Right renal cortex interstitium (tissue), 3 donors: ENCODE measurements around the gene RGS12. TPM values are rescaled to one million over a fixed set of nuclear protein-coding genes. Genes with fewer than 3 reads are reported as not detected.

Source experiments
- DNase-seq, 3 donors: peaks; one replicate each; pipeline ENCODE4 v3.0.0-alpha.2; 2013; ENCODE audit warnings: low read depth in 3 of 3, low spot score in 2 of 3
- polyA plus RNA-seq, 3 donors: library from polyadenylated mRNA; unstranded; fragments of 120-200 nt; gene quantifications; one replicate each; pipeline ENCODE4 v1.2.1, GENCODE V29; 2013; ENCODE audit not compliant: insufficient read length in 3 of 3

Gene RGS12
- polyA plus RNA-seq, 3 donors: 33.3 to 36.2 (median 34.5) TPM

DNA sequence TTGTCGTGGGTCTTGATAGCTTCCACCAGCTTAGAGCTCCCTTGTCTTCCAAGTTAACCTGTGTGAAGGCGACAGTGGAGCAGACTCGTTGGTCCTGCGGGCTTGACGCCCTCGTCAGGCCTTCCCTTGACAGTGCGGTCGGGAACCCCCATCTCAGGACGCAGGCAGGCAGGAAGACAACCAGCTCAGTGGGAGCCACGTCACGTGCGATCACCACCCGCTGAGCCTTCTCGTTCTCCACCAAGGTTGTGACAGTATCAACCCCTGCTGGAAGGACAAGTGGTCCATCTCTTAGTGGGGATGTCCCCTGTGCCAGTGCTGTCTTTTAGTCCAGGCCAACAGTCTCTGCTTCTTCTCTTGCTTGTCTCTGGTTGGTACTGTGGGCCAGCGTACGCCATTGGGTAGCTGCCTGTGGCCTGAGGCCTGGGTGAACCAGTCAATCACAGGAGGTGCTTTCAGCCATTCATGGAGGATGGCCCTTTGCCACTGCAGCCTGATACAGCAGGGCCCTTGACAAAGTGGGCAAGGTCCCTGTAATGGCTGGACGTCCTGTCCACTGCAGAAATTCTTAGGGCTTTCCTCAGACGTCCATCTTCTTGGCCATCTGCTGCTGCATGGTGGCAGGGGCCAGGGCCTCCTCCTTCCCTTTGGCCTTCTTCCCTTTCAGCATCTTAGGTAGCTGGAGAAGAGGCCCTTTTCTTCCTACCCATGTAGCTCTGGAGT lies 31.4 kb downstream of the RGS12 start:
- no peak for DNase-seq

DNA sequence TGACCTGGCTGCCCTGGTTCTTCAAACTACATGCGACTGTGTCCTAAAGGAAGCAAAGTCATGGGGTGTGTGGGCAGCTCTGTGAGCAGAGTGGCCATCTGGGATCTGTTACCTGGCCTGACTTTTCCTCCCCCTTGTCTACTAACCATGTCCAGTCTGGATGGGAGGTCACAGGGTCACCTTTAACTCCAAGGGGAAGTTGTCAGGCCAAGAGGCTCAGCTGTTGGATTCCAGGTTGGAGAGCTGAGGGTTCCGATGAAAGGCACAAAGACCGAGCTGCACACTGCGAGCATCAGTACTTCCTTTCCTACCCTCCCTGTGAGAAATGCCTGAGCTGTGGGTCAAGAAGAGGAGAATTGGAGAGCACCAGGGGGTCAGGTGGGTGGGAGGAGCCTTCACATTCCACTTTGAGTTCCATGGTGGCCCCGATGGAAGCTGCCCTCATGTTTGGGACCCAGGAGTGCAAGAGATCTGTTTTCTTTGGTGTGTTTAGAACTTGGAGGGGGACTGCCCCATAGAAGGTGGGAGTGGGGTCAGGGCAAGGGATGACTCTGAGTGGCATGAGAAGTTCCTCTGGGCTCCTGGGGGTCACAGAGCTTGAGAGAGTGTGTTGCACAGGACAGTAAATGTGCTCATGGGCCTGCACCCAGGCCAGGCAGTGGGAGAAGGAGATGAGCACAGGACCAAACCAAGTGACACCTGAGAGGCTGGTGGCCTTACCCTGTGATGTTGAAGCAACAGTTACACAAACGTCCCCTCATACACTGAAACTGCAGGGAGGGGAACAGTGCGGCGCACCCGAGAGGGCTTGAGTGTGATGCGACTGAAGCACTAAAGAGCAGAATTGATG lies 36.2 kb downstream of the RGS12 start:
- DNase-seq: no peak

DNA sequence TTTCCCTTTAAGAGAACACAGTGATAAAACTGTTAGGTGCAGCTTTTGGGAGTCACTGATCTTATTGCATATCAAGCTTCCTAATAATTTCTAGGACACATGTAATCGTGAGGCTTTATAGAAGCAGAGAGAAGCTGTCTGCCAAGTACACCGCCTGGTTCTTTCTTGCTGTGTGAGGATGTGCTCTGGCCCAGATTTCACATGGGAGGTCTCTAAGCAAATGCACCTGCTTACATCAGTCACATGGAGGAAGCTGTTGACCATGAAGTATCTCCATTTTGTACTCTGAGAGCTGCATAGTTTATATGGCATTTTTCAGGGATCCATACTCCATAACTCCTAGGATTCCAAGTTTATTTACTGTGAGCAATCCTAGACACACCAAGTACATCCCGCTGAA lies 37.1 kb downstream of the RGS12 start:
- DNase-seq: no peak

DNA sequence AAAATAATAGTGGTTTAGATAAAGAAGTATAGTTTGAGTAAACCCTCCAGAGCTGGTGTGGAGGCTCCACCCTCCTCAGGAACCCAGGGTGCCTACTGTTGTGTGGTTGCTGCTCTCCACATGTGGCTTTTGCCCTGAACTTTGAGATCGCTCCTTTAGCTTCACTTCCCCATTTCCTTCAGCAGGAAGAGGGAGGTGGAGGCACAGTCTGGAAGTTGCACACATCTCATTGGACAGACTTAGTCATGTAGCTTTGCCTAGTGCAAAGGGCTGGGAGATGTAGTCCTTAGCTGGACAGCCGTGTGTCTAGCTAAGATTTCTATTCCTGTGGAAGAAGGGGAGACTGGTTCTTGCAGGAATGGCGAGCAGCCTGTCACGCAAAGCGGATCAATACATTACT lies 37.9 kb downstream of the RGS12 start:
- no peak for DNase-seq

DNA sequence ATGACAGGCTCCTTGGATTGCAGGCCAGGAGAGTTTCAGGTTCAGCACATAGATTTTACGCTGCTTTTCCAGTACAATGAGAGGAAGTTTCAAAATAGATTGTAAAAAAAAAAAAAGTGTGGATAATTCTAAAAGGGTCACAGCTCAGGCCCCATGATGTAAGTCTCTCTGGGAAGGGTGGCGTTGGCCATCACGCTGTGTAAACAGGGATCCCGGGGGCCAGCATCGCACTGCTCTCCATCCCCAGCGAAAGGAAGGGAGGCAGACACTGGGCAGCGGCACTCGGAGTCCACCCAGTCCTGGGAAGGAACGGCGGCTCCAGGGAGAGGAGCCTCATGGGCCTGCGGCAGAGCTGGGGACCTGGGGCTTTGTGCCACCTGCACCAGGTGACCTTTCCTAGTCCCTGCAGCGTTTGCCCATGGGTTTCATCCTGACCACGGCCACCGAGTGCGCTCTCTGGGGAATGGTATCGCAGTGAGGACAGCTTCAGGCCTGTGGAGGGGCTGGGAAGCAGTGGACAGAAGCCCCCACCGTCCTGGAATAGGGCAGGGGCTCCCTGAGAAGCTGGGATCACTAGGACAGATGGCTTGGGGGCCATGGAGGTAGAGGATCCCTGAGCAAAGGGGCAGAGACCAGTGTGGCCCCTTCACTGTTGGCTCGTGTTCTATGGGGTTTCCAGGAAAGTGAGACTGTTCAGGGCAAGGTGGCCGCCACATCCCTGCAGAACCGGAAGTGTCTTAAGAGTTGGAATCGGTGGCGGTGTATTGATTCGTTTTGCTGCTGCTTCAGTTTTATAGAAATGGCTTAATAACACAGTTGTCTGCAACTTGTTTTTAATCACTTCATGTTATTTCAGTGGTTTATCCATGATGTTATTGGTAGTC lies 38.9 kb downstream of the RGS12 start:
- DNase-seq: no peak

DNA sequence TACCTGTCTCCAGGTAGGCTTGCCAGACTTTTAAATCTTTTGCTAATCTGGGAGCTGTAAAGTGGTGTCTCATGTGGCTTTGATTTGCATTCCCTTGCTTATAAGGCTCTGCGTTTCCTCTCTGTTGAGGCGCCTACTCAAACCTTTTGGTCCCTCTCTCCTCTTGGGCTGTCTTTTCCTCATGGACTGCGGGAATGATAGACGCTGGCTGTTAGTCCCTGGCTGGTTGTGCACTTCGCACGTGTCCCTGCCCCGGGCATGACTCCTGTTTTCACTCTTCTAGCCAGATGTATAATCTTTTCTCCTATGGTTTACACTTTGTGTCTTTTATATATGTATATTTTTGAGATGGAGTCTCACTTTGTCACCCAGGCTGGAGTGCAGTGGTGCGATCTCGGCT lies 39.7 kb downstream of the RGS12 start:
- DNase-seq: no peak

DNA sequence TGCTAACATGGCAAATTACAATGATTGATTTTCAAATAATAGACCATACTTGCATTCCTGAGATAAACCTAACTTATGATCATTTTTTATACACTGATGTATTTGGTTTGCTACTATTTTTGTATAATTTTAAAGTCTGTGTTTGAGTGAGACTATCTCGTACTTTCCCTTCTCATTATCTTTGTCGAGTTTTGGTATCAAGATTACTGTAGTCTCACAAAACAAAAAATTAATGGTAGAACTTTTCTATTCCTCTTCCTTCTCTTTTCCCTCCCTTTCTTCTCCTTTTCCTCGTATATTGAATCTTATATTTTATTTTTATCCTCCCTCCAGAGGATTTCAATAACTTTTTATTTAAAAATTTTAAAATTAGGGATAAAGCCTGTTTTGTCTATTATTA lies 41.5 kb downstream of the RGS12 start:
- no peak for DNase-seq

DNA sequence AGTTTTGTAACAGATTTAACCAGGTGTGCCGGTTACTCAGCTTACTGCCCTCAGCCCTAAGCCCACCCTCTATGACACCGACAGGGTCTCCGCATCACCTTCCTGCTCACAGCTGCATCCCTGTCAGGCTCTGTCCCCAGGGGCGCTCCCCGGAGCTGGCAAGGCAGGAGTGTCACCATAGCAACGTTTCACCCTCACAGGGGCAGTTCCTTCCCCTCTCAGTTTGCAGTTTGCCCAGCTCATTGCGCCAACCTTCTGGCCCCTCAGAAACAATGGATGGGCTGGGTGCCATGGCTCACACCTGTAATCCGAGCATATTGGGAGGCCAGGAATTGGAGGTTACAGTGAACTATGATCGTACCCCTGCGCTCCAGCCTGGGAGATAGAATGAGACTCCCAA lies 42.6 kb downstream of the RGS12 start:
- DNase-seq: no peak

DNA sequence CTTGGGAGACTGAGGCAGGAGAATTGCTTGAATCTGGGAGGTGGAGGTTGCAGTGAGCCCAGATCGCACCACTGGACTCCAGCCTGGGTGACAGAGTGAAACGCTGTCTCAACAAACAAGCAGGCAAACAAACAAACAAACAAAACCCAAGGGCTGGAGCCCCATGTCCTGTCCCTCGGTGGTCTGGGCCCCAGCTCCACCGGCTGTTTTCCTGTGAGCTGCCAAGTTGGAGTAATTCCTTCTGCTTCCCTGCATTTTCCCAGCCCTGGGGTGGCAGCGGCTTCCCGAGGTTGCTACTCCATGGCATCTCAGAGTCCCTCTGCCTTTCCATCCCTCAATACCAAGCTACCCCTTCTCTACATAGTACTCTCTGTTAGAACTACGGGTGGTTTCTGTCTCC lies 43.2 kb downstream of the RGS12 start:
- DNase-seq: no peak

DNA sequence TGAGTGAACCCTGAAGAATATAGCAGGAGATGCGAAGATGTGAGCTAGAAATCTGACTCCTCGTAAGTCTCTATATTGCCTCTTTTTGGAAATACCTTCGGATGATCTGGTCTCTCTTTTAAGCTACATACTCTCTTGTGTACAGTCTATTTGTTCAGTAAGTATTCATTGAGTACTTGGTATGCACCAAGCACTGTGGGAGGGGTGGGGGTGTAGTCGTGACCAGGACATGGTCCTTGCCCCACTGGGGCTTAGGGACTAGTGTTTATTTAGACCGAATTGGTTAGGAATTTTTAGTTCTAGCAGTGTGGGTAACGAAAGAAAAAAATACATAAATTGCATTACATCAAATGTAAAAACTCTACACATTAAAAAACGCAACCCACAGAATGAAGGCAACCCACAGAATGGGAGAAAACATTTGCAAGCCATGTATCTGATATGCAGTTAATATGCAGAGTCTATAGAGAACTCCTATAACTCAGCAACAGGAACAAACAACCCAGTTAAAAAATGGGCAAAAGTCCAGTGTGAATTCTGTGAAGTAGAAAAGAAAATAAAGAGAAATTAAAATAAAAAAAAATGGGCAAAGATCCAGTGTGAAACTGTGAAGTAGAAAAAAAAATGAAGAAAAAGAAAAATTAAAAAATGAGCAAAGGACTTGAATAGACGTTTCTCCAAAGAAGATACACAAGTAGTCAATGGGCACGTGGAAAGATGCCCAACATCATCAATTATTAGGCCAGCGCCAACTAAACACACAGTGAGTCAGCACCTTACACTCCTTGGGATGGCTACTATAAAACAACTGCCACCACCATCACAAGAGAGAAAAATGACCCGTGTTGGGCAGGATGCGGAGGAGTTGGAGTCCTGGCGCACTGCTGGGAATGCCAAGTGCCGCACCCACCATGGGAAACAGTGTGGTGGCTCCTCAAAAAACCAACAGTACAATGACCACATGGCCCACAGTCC lies 43.8 kb downstream of the RGS12 start:
- DNase-seq: no peak

DNA sequence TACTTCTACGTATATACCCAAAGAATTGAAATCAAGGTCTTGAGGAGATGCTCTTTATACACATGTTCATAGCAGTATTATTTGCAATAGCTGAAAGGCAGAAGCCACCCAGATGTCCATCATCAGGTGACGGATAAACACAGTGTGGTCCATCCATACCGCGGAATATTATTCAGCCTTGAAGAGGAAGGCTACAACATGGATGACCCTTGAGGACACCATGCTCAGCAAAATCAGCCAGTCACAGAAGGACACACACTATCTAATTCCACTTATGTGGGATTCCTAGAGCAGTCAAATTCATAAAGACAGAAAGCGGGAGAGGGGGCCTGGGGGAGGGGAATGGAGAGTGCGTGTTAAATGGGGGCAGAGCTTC lies 44.5 kb downstream of the RGS12 start:
- no peak for DNase-seq

DNA sequence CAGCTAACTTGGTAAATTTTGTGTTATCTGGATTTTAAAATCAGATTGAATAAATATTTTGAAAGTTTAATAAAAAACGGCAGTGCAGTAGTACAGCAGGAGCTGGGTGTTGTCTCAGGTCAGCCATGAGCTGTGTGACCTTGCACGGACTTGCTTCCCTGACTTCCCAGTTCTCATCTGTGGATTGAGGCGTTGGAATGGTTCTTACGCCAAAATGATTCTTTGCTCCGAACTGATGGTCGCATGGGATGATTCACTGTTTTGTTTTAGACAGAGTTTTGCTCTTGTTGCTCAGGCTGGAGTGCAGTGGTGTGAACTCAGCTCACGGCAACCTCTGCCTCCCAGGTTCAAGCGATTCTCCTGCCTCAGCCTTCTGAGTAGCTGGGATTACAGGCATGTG lies 45.0 kb downstream of the RGS12 start:
- DNase-seq: no peak

DNA sequence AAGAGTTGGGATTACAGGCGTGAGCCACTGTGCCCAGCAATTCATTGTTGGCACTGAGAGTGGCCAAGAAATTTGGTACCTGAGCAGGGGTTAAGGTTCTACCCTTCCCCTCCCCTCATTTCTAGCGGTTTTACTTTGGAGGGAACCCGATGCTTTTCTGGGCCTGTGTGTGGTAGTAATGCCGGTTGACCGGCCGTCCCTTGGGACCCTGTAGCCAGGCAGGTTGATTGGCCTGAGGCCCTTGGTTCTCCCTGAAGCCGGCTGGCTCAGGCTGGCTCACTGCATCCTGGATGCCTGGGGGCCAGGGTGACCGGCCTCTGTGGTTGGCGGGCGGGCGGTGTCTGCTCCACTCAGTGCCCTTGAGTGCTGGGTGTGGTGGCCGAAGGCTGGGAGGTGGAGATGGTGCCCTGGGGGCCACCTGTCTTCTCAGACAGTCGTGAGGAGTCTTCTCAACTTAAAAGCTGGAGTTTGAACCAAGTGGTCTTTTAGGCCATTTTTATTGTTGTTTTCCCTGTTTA lies 45.6 kb downstream of the RGS12 start:
- no peak for DNase-seq

DNA sequence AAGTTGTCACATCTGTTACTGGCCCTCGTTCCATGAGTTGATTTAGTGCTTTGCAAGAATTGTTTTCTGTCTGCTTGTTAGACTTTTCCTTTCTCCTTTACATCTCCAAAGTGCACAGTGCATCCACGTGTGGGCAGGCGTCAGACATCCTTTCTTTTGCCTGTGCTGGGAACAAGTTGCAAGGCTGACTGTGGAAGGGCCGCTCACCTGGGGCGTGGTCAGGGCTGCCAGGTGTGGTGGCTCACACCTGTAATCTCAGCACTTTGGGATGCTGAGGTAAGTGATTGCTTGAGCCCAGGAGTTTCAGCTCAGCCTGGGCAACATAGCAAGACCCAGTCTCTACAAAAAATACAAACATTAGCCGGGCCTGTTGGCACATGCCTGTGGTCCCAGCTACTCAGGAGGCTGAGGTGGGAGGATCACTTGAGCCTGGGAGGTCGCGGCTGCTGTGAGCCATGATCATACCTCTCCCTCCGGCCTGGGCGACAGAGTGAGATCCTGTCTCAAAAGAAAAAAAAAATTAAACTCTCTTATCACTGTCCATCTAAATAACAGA lies 46.2 kb downstream of the RGS12 start:
- no peak for DNase-seq

DNA sequence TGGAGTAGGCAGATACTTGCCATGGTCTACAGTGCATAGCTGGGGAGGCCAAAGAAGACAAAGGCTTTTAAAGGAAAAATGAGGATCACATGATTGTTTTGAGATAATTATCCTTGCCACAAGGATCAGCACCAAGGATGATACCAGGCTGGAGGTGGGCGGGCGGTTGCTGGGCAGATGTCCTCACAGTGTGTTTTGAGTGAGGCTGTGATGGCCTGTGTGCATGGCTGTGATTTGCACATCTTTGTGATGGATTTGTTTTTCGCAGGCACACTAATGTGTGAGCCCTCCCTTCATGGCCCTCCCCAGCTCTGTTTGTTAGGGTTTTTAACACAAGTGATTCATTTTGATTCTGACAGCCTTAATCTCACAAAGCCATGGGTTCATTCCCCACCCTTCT lies 46.8 kb downstream of the RGS12 start:
- DNase-seq: no peak

DNA sequence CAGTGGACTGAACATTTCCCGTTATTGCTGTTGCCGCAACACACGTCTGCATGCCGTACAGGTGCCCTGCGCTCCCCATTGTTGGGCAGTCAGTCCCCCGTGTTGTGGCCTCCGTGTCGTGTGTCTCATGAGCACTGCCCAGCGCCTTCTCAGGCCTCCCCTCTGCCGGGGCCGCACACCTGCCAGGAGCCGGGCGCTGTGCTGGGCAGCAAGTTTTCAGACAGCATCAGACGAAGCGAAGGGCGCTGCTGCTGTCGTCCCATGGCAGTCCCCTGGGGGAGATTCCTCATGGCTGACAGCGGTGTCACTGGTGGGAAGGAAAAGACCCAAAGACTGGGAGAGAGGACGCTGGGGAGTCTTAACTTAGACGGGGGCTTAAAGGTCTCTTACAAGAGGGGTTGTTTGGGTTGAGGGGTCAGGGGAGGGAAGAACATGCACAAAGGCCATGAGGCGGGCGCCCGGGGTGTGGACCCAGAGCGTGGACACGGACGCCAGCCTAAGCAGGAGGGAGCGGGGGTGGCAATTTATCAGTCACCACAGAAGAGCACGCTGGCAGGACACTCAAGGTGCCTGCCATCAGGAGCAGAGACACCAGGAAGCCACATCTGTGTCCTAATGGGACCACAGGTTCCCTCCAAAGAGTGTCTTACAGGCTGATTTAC lies 47.3 kb downstream of the RGS12 start:
- DNase-seq: no peak

DNA sequence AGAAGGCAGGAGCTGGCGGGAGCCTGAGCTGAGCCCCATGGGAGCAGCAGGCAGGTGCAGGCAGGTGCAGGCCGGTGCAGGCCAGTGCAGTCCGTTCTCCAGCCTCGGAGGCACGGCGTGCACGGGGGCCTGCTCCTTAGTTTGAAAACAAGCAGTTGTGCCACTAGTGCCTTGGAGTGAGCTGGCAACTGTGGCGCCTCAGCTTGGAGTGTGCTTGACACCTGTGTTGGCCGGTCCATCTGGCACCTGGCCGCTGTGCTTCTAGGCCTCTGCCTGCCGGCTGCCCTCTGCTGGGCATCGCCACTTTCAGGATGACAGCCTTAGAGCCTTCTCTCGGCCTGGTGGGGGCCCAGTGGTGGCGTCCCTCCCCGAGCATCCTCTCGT lies 47.9 kb downstream of the RGS12 start:
- no peak for DNase-seq

DNA sequence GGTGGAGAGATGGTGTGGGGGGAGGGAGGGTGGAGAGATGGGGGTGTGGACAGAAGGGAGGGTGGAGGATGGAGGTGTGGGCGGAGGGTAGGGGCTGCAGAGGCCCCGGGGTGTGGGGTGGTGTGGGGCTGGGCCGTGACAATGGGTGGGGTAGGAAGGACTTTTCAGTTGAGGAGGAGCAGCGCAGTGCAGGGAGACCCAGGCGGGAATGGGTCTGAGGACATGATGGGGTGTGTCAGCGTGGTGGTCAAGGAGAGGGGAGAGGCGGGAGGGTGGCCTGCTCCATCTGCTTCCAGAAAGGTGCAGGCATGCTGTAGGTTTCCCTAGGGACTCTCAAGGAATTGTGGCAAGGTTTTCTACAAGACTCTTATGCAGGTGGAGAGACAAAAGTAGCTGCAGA lies 48.9 kb downstream of the RGS12 start:
- no peak for DNase-seq

DNA sequence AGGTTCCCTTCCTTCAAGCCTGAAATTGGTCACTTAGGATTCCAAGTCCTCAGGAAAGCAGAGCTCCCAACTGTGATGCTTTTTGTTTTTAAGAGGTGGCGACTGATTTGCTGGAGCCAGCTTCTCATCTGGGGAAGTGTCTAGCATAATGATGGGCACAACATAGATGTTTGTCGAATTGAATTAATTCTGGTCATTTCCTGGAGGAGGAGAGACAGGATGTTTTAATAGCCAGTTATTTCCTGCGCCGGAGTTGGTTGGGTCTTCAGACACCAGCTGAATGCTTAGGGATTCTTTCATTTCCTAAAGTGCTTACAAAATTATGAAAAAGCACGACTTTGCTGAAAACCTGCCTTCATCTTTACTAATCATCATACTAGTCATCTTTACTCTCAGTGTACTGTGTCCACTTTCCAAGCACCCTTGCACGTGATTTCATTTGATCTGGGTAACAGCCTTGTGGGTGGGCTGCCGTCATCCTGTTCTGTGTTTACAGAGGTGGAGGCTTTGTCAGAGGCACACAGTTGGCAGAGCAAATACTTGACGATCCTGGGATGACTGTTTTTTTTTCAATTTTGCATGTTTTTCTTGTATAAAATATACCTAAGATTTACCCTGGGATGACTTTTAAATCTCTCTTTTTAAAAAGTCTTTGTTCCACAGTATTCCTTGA lies 49.5 kb downstream of the RGS12 start:
- DNase-seq: no peak
